Measurements from ENCODE around the gene SCFD1. TPM values are rescaled to one million over a fixed set of nuclear protein-coding genes. Genes with fewer than 3 reads are reported as not detected.

SCFD1 gene
- total and polyA plus RNA-seq, 10 donors, result 45.7 to 105 (median 74.4) TPM

DNA sequence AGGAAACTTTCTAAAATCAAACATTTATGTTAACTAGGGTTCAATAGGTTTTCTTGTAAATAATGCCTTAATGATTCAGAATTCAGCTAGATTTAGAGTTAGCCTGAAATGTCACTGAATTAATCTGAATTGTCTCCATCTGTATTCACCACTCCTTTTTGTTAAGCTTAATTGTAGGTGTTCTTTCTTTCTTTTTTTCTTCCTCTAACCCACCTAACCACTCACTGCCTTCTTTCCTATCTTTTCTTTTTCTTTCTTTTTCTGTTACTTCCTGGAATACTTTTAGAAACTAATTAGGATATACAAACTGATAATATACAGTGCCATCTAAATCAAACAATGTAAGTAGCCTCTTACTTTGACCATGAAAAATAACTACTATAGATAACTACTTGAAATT is 33.2 kb upstream of the SCFD1 start:
- Histone ChIP-seq H3K9me3 (peaks cover 0 to 16% (median 12%) of the 10 kb centered on the region in 8 donors), H3K27ac (no peak overlapping the region), H3K4me3 (no peak overlapping the region), H3K4me1 (no peaks in the 10 kb centered on the region), H3K27me3 (replicated peaks in 1 of 7) (no peaks in the 10 kb centered on the region), H3K36me3 (peaks cover 0 to 79% (median 24%) of the 10 kb centered on the region in 6 donors)
- TF ChIP-seq, protein P1, sequence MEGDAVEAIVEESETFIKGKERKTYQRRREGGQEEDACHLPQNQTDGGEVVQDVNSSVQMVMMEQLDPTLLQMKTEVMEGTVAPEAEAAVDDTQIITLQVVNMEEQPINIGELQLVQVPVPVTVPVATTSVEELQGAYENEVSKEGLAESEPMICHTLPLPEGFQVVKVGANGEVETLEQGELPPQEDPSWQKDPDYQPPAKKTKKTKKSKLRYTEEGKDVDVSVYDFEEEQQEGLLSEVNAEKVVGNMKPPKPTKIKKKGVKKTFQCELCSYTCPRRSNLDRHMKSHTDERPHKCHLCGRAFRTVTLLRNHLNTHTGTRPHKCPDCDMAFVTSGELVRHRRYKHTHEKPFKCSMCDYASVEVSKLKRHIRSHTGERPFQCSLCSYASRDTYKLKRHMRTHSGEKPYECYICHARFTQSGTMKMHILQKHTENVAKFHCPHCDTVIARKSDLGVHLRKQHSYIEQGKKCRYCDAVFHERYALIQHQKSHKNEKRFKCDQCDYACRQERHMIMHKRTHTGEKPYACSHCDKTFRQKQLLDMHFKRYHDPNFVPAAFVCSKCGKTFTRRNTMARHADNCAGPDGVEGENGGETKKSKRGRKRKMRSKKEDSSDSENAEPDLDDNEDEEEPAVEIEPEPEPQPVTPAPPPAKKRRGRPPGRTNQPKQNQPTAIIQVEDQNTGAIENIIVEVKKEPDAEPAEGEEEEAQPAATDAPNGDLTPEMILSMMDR (IDR thresholded peaks at IDR 0.05 in 8 of 11, conservative IDR thresholded peaks at IDR 0.05 in 3 of 11), result no peak
- TF ChIP-seq POLR2AphosphoS5 (IDR thresholded peaks at IDR 0.05), result no peak
- TF ChIP-seq POLR2A (IDR thresholded peaks at IDR 0.05), result no peak
- DNase-seq, result no peak
- intact Hi-C loops (cut with DNase I; ENCODE audit: low total_unique reads), result no loop called here

DNA sequence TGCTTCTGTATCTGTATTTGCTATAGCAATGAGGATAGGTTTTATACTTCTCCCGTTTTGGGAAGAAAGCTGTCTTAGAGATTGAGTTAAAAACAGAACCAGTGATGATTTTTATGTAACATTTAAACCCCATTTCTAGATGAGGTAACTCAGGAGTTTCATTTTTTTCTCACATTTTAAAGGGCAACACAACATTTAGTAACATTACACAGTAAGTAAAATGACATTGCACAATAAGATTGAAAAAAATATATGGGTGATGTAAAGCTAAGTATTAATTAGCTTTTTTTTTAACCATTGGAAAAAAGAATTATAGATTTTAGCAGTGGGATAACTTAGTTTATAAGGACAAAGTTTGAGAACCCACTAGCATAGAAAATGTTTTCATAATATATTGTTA is 25.2 kb upstream of the SCFD1 start:
- TF ChIP-seq, protein P1 (IDR thresholded peaks at IDR 0.05 in 8 of 11, conservative IDR thresholded peaks at IDR 0.05 in 3 of 11), result no peak
- TF ChIP-seq POLR2AphosphoS5 (IDR thresholded peaks at IDR 0.05) (no peak), POLR2A (IDR thresholded peaks at IDR 0.05) (no peak)
- intact Hi-C loops (cut with DNase I; ENCODE audit: low total_unique reads), result no loop called here
- no peaks in the 10 kb centered on the region for H3K9me3 ChIP-seq
- H3K27ac ChIP-seq, result no peak overlapping the region
- DNase-seq, result no peak
- H3K4me3 ChIP-seq, result no peak overlapping the region
- WGBS, 5 donors, result 45 to 68% (median 57%) methylated on average over 1 of the region's 1 CpG
- H3K4me1 ChIP-seq, result no peaks in the 10 kb centered on the region
- peaks cover 2 to 93% (median 35%) of the 10 kb centered on the region in 6 donors for H3K36me3 ChIP-seq
- no peaks in the 10 kb centered on the region for H3K27me3 ChIP-seq (replicated peaks in 1 of 7)

DNA sequence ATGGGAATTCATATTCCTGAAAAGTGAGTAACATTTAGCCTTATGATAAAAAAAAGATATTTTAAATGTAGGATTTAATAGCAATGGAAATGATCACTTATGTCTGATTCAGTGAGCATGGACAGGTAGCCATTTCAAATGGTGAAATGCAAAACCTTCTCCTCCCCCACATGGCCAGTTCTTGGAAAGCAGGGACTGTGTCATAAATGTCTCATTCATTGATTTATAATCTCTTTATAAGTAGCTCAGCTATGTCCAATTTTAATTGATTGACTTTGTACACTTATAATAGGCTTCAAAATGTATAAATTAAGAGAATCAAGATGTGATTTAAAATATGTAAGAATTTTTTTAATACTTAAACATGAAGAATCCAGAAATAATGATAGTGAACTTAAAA is 24.6 kb upstream of the SCFD1 start:
- Histone ChIP-seq H3K27me3 (replicated peaks in 1 of 7) (no peaks in the 10 kb centered on the region), H3K9me3 (no peaks in the 10 kb centered on the region), H3K36me3 (peaks cover 2 to 93% (median 39%) of the 10 kb centered on the region in 6 donors), H3K4me3 (no peak overlapping the region), H3K4me1 (no peaks in the 10 kb centered on the region), H3K27ac (no peak overlapping the region)
- intact Hi-C loops (cut with DNase I; ENCODE audit: low total_unique reads), result no loop called here
- TF ChIP-seq, protein P1 (IDR thresholded peaks at IDR 0.05 in 8 of 11, conservative IDR thresholded peaks at IDR 0.05 in 3 of 11), result no peak
- DNase-seq, result no peak

DNA sequence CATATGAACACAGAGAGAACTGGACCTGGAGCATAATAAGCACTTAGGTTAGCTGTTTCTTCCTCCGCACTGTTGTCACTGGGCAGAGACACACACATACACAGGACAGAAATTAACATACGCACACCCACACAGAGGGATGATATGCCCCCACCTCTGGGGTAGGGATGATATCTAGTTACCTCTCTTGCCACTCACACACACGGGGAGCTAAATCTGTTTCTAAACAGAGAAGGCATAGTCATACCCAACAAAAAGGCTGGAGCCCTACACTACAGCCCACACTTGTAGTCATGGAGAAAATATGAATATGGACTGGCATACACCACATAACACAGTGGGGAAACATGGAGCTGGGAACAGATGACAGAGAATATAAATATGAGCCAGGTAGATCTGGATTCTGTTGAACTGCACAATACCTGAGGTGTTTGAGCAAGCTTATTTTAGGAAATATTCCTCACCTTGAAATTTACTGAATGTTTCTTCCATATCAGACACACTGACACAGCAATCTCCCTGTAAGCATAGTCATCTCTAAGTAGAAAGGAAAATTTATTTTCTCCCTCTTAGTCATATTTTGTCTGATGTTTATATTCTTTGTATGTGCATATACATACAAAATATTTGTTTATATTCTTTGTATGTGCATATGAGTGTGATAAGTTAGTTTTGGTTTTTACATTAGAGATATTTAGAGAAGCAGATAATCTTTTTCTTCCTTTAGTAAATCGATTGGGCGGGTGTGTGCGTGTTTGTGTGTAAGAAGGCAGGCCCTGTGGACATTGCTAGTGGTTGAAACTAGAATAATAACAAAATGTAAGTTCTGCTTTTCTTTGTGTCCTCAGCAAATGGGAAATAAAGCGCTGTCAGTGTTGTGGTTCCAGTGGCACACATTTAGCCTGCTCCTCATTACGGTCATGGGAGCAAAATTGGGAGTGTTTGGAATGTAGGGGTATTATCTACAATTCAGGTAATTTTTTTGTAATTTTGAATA is 20.9 kb upstream of the SCFD1 start:
- WGBS, 5 donors, result 86 to 91% (median 91%) methylated on average over 8 of the region's 8 CpGs
- H3K4me3 ChIP-seq, result no peak overlapping the region
- H3K36me3 ChIP-seq, result peaks cover 4 to 98% (median 61%) of the 10 kb centered on the region in 6 donors
- no peaks in the 10 kb centered on the region for H3K9me3 ChIP-seq
- TF ChIP-seq, protein P1 (IDR thresholded peaks at IDR 0.05 in 8 of 11, conservative IDR thresholded peaks at IDR 0.05 in 3 of 11), result no peak
- TF ChIP-seq POLR2A (IDR thresholded peaks at IDR 0.05), result no peak
- TF ChIP-seq POLR2AphosphoS5 (IDR thresholded peaks at IDR 0.05), result no peak
- intact Hi-C loops (cut with DNase I; ENCODE audit: low total_unique reads), result no loop called here
- H3K27ac ChIP-seq, result no peak overlapping the region
- H3K4me1 ChIP-seq, result no peaks in the 10 kb centered on the region
- no peak for DNase-seq
- no peaks in the 10 kb centered on the region for H3K27me3 ChIP-seq (replicated peaks in 1 of 7)

All from spleen (tissue), 11 donors.